Stimulated activated CD8-positive, alpha-beta memory T cell treated with anti-CD3 and anti-CD28 coated beads, Interleukin-12 subunit alpha, Interleukin-12 subunit beta, amount 100 ng/mL, for 24 hours (primary cell): ENCODE data around the gene RAMACL.
"Not testable (repeated sequence)": the region's sequence is repeated elsewhere in the genome, so short reads cannot be mapped to it uniquely, and the experiment has no call there.

Experiments
- DNase-seq: peaks from one replicate; pipeline ENCODE4 v3.0.0-alpha.2; 2020; ENCODE audit errors: extremely low read depth

The RAMACL gene

DNA sequence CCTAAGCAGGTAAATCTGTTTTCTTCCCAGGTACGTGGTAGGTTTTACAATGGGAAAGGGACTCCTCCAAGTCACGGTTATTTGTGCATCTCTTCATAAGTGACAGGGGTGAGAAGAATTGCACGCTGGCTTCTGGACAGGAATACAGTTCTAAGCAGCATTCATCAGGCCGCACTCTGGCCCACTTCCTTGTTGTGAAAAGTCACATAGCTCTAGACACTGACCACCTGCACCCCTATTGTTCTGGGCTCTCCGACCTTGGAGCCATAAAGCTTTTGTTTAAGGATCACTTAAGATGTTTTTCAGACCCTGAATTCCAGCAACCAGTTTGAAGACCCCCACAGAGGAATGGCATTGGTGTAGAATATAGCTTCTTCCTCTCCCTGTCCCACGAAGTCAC is 31.4 kb downstream of the RAMACL start:
- DNase-seq = no peak

DNA sequence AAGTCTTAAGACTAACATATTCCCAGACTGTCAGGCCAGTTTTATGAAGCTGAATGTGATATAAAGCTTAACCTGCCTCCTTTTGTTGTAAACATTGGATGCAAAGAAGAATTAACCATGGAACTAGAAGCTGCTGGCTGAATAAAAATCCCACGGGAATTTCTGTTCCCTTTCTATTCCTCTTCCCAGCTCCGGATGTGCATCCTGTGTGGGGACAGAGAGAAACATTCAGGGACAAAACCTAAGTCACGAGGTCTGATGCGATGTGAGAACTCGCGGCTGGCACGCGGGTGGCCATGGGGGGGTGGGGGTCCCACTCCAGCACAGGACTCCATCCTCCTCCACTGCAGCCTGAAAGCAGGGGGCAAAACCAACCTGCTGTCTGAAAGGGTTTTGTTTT is 32.2 kb downstream of the RAMACL start:
- no peak for DNase-seq

GRCh38 chr6:166553563-166554271 is 32.8 kb downstream of the RAMACL start:
- DNase-seq = no peak

GRCh38 chr6:166552600-166552999 is 33.9 kb downstream of the RAMACL start:
- no peak for DNase-seq

DNA sequence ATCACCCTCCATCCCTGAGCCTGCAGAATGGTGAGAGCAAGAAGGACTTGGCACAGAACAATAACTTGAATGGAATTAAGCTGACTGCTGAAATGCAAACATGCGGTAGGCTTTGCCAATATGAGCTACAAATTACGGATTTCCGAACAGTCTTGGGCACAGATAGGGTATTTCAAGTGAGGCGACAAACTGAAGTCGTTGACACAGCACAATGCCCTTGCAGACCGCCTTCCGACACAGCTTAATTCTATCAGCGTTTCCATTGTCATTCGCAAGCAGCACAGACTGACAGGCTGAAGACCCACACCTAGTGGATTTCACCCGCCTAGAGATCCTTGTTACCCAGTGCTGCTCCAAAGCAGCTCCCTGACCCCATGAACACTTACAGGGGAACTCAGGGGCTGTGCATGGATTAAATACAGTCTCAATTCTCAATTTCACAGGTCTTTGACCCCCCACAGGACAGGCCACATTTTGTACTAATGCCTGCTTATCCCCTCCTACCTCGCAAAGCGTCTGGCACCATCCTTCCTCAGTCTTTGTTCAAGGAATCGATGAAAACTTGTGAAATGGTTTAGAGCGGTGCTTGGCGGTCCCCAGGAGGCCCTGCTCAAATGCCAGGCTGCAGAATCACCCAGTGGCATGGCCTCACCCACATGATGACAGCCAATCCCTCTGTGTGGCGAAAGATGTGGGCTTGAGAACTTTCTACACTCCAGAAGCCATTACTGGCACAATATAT is 34.6 kb downstream of the RAMACL start:
- DNase-seq = no peak

GRCh38 chr6:166546653-166547052 is 39.8 kb downstream of the RAMACL start:
- no peak for DNase-seq

DNA sequence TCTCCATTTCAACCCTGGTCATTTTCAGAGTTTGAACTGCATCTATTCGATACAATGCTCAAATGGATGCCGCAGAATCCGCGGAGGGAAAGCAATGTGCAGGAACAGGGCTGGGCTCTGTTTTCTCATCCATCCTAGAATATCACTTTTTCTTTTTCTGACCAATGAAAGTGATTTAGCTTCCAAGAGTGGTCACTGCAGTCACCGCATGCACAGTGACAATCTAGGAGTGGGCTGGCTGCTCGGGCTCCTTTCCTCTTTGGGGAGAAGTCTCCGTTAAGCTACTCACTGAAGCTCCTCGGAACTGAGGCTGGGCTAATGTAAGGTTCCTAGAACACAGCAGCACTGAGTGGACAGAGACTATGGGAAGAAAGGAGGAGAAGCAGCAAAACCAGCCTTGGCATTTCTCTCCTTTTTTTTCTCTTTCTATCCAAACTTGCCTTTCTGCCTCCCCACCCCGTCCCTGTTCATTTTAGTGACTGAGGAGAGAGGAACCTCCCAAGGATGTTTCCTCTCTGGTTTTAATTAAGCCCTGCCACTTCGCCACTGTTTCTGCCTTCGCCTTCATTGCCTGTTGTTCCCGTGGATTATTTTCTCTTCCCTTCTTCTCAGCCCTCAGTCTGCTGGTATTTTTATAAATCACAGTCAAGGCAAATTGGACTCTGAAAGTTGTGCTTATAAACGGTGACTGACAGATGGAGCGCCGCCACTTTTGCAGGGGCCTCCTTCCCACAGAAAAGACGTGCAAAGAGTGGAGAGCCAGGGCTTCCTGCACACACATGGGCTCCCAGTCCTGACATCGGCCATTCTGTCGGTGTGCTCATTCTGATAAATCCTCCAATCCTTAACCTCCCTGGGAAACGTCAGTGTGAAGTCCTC is 41.1 kb downstream of the RAMACL start:
- DNase-seq = no peak

DNA sequence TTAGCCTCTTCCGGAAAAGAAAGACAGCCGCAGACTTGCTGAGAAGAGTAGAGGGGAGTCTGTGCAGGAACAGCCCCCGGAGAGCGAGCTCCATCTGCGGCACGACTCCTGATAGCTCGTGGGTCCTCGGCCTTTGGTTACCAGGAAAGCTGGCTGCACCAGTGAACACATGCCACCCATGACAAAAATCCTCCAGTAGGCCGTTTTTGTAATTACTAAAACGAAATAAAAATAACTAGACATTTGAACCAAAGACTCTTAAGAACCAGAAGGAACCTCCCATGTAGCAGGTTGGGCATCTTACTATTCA is 42.2 kb downstream of the RAMACL start:
- no peak for DNase-seq

- no peak for DNase-seq
These were observed 42.7 kb downstream of the RAMACL start for GRCh38 chr6:166543603-166544295.

DNA sequence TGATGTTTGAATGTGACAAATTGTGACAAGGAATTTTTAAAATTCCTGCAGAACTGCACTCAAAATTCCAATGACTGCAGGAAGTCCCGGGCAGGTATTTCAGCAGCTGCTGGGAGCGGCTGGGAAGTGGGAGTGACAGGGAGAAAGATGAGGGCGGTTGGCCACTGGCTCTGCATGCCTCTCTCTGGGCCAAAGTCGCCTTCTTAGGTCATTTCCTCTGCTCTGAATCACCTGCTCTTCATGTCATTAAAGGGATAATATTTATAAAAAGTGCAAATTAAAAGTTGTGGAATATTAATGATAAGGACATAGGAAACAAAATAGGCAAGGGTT is 43.9 kb downstream of the RAMACL start:
- no peak for DNase-seq

GRCh38 chr6:166541876-166542579 is 44.5 kb downstream of the RAMACL start:
- DNase-seq = no peak

DNA sequence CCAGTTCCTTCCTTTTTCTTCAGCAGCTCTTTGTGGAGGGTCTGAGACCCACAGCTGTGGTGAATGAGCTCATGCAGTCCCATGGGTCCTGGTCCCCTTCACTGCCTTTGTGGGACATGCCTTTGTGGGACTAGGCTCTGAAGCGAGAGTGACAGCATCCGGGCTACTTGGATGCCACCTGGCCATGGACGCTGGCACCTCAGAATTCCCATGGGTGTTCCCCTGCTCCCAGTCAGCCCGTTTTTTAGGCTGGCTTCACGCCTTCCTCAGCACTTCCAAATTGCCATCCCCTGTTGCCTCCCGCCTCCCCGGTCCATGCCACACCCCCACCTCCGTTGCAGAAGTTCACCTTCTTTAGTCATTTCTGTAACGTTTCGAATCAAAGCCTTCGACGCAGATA is 45.1 kb downstream of the RAMACL start:
- DNase-seq = no peak

GRCh38 chr6:166540631-166541331 is 45.7 kb downstream of the RAMACL start:
- DNase-seq = peak; percentile 19

DNA sequence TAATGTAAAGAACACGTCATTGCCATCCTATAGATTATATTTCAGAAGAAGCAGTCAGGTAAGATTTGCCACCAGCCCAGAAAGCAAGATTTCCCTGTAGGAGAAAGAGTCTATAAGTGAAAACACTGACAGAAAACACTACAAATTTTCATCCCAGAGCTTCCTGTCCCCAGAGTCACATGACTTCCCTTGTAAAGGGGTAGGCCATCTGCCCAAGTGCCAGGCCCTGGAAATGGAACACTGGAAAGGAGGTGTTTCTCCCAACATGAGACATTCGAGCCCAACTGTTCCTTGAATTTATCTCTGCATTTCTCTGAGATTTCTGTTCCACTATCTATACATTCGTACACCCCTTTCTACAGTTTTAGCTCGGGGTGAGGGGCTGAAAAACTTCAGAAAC is 46.9 kb downstream of the RAMACL start:
- DNase-seq = no peak

GRCh38 chr6:166539011-166539385 is 47.5 kb downstream of the RAMACL start:
- DNase-seq = not testable (repeated sequence)

DNA sequence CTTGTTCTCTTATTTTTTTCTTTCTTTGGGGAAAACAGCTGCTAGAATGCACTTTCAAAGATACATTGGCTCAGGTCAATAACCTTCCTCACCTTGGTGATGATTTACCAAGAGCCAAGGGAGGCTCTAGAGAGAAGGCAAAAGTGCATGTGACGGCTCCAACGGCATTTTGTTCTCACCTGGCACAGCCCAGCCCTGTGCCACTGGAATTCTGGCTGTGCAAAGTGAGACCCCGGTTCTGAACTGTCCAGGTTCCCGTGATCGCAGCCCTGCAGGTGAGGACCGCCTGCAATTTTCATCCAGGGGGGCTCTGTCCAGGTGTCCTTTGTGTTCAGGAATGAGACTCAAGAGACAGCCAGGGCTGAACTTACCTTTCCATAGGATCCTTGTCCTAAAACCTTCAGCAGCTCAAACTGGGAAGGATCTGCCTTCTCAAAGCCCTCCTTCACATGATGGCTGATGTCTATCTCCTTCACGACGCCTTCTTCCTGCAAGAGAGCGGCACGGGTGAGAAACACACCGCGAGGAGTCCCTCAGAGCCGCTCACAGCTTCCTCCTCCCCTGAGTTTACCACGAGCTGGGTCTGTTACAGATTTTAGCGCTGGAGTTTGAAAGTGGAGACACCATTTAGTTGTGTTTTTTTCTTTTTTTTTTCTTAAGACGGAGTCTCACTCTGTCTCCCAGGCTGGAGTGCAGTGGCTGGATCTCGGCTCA is 48.0 kb downstream of the RAMACL start:
- DNase-seq = no peak

- DNase-seq = no peak
These were observed 51.6 kb downstream of the RAMACL start for GRCh38 chr6:166534658-166535406.

DNA sequence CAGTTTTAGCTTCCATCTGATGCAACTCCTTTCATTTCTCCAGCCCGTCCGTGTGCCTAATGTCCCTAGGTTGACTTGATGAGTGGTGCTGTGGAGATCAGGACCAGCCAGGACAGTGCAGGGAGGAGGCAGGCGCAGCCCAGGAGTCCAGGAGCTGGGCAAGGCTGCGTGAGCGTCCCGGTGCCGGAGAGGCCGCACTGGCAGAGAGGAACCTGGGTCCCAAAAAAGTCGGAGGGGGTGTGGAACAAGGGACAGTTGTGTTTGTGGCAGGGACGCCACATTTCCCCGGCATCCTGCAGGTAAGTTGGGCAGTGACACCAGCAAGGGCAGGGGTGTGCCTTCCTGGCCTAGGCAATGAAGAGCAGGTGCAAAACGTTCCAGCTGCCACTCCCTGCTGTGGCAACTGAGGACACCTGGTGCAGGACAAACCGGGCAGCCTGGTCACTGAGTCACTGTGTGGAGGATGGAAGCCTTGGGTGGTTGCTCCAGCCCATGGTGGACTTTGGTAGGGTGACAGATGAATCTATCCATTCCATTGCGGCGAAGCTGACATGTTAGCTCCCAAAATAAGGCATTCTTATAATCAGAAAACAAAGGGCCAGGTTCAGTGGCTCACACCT is 53.2 kb downstream of the RAMACL start:
- no peak for DNase-seq
